GM10266 (cell line): Measurements from ENCODE around the gene KIZ.

ENCODE experiments used
- DNase-seq: peaks from one replicate; pipeline ENCODE4 v3.0.0; 2012; ENCODE audit errors: extremely low spot score
- CTCF ChIP-seq: IDR thresholded peaks from 2 replicates; pipeline ENCODE4 v1.5.1; 2012; ENCODE audit warnings: mild to moderate bottlenecking, low read depth; ENCODE audit not compliant: control insufficient read depth, insufficient read depth; ENCODE audit errors: missing control alignments

KIZ gene

GRCh38 chr20:21105429-21106170 lies 20.3 kb upstream of the KIZ start:
- TF ChIP-seq CTCF: no peak
- DNase-seq: no peak

- TF ChIP-seq CTCF: no peak
- DNase-seq: no peak
Observed at GRCh38 chr20:21106171-21107017, 19.5 kb upstream of the KIZ start, which contains the start of gene LINC00237. Gene LINC00237, minus strand, starts transcription at chr20:21106358.

- TF ChIP-seq CTCF: no peak
- no peak for DNase-seq
Observed at GRCh38 chr20:21109144-21109543, 16.7 kb upstream of the KIZ start.

GRCh38 chr20:21110811-21111210 lies 15.1 kb upstream of the KIZ start:
- DNase-seq: no peak
- TF ChIP-seq CTCF: no peak

GRCh38 chr20:21111416-21111815 lies 14.5 kb upstream of the KIZ start:
- TF ChIP-seq CTCF: no peak
- DNase-seq: no peak

- no peak for DNase-seq
- no peak for TF ChIP-seq CTCF
Observed at GRCh38 chr20:21113697-21114096, 12.2 kb upstream of the KIZ start.

- DNase-seq: no peak
- no peak for TF ChIP-seq CTCF
Observed at GRCh38 chr20:21114584-21114983, 11.3 kb upstream of the KIZ start.
